Activated CD4-positive, alpha-beta T cell treated with anti-CD3 and anti-CD28 coated beads for 36 hours (primary cell): ENCODE results near the gene ILDR2. TPM values are rescaled to one million over a fixed set of nuclear protein-coding genes. Genes with fewer than 3 reads are reported as not detected.
A peak's percentile ranks its signal among the peaks of the same experiment; 100 is the strongest.

ENCODE experiments used
- ATAC-seq: fragments of 200-7000 bp; cut with Tn5 transposase; one replicate; pipeline ENCODE4 v1.10.0; 2021; ENCODE audit warnings: mild to moderate bottlenecking, moderate library complexity
- CTCF ChIA-PET: fragments of 350-600 bp; sonication (Branson Sonifier 250); formaldehyde crosslinking; loops from one replicate; lab custom pipeline; 2021; ENCODE audit warnings: antibody characterized with exemption; lab: Charles Lee
- POLR2A ChIA-PET: fragments of 350-600 bp; sonication (Branson Sonifier 250); formaldehyde crosslinking; loops from one replicate; lab custom pipeline; 2021; ENCODE audit warnings: antibody characterized with exemption, inconsistent platforms; lab: Charles Lee
- DNase-seq: peaks from one replicate; pipeline ENCODE4 v3.0.0-alpha.2; 2020
- H3K27ac Mint-ChIP-seq: one replicate; pipeline ENCODE4 v1.8.0; 2021; ENCODE audit warnings: mixed read lengths
- H3K27me3 Mint-ChIP-seq: one replicate; pipeline ENCODE4 v1.8.0; 2021; ENCODE audit warnings: mixed read lengths
- H3K36me3 Mint-ChIP-seq: one replicate; pipeline ENCODE4 v1.8.0; 2021; ENCODE audit warnings: low read depth, mixed read lengths
- H3K4me1 Mint-ChIP-seq: one replicate; pipeline ENCODE4 v1.8.0; 2021; ENCODE audit warnings: mixed read lengths
- H3K4me3 Mint-ChIP-seq: one replicate; pipeline ENCODE4 v1.8.0; 2021; ENCODE audit warnings: mild to moderate bottlenecking, moderate library complexity, mixed read lengths
- H3K9me3 Mint-ChIP-seq: one replicate; pipeline ENCODE4 v1.8.0; 2021; ENCODE audit warnings: low read depth, mixed read lengths
- intact Hi-C, 2 experiments: fragments of 100-400 bp; cut with DNase I in 1 of 2; cut with micrococcal nuclease in 1 of 2; formaldehyde crosslinking; loops; one replicate each; pipeline versions ENCODE4 v1.14.2 to v1.15.1; 2022 to 2024; cut with DNase I, micrococcal nuclease
- total RNA-seq, 2 experiments: library from RNA; stranded (reverse); gene quantifications; one replicate each; pipeline ENCODE4 v1.2.3, GENCODE V29; 2021

Gene ILDR2, protein sequence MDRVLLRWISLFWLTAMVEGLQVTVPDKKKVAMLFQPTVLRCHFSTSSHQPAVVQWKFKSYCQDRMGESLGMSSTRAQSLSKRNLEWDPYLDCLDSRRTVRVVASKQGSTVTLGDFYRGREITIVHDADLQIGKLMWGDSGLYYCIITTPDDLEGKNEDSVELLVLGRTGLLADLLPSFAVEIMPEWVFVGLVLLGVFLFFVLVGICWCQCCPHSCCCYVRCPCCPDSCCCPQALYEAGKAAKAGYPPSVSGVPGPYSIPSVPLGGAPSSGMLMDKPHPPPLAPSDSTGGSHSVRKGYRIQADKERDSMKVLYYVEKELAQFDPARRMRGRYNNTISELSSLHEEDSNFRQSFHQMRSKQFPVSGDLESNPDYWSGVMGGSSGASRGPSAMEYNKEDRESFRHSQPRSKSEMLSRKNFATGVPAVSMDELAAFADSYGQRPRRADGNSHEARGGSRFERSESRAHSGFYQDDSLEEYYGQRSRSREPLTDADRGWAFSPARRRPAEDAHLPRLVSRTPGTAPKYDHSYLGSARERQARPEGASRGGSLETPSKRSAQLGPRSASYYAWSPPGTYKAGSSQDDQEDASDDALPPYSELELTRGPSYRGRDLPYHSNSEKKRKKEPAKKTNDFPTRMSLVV
- total RNA-seq, result 10 to 100 TPM in 1 of 2 experiments, 1 to 10 TPM in 1; 9.1 to 14.6 TPM

DNA sequence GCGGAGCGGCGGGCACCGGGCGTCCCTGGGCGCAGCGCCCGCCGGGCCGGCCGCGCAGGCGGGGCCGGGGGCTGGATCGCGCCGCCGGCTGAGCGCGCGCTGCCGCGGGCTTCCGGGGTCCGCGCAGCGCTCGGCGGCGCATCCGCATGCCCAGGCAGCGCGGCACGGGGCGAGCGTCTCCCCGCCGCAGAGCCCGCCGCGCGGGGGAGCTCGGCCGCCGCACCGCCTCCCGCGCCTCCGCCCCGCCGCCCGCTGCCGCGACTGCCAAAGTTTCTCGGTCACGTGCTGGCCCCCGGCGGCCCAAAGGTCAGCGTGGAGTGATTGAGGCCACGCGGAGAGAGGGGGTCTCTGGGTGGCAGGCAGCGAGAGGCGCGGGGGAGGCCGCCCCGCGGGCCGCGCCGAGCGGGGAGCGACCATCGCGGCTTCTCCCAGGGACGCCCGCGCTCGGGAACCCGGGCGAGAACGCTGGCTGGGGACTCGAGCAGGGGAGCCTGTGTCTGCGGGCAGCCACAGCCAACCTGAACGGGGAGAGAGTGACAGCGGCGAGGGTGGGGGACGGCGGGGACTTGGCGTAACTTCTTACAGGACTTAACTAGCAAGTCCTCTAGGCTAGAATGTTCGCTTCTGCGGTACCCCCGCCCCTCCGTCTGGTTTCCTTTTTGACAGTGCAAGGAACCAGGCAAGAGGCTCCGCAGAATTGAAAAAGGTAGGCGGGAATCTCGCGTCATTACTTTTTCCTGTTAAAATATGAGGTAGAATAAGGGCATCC is at the start of gene ILDR2:
Gene ILDR2, minus strand, starts transcription at position 180 of the 769 bp plus-strand sequence. CDS start 272 bp downstream, outside the sequence.
- peak within 1 kb of the TSS; percentile 93 for H3K4me3 Mint-ChIP-seq
- H3K27ac Mint-ChIP-seq, result peak within 1 kb of the TSS; percentile 99
- H3K4me1 Mint-ChIP-seq, result peaks cover 51% of the 10 kb centered on the region
- CTCF ChIA-PET, result interaction anchor here (0.6 to 2.1 kb wide), 3 partner anchors 66 to 767 kb away, joined by 4 to 8 read pairs (median 8); no protein-coding TSS in a partner anchor
- peak; percentile 60 for ATAC-seq
- peaks cover 21% of the 10 kb centered on the region for H3K27me3 Mint-ChIP-seq
- intact Hi-C loops, result loop anchor here (1.0 to 10.0 kb wide), 12 partner anchors 65 to 491 kb away; partner anchors contain the start of genes POU2F1 (in 2 of the 2), POGK (in 1 of the 2) and TADA1 (in 1 of the 2)
- POLR2A ChIA-PET, result no interaction called here
- H3K9me3 Mint-ChIP-seq, result no peaks in the 10 kb centered on the region
- H3K36me3 Mint-ChIP-seq, result no peaks in the 10 kb centered on the region
- peak; percentile 87 for DNase-seq

DNA sequence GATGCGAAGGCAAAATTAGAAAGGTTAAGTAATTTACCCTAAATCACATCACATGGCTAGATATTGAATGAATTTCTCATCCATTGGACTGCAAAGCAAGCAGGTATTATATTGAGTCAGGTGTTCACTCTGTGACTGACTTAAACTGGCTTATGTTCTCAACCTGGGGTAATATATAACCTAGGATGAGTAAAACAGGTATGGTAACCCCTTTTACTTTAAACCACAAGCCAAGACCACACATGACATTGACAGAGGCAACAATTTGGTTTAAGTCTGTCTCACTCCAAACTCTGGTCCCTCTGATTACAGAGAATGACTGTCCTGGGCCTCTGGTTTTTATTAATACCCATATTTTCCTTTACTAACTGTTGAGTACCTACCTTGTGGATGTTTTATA is 47.0 kb upstream of the ILDR2 start:
- ChIA-PET CTCF (no interaction called here), POLR2A (interaction anchor here (0.6 kb wide), 1 partner anchor 41 kb away, joined by 4 read pairs; no protein-coding TSS in a partner anchor)
- intact Hi-C loops, result no loop called here
- ATAC-seq, result no peak
- Mint-ChIP-seq H3K9me3 (no peaks in the 10 kb centered on the region), H3K36me3 (no peaks in the 10 kb centered on the region), H3K4me1 (no peaks in the 10 kb centered on the region), H3K4me3 (no peak overlapping the region), H3K27ac (no peak overlapping the region), H3K27me3 (peaks cover 17% of the 10 kb centered on the region)
- DNase-seq, result no peak

DNA sequence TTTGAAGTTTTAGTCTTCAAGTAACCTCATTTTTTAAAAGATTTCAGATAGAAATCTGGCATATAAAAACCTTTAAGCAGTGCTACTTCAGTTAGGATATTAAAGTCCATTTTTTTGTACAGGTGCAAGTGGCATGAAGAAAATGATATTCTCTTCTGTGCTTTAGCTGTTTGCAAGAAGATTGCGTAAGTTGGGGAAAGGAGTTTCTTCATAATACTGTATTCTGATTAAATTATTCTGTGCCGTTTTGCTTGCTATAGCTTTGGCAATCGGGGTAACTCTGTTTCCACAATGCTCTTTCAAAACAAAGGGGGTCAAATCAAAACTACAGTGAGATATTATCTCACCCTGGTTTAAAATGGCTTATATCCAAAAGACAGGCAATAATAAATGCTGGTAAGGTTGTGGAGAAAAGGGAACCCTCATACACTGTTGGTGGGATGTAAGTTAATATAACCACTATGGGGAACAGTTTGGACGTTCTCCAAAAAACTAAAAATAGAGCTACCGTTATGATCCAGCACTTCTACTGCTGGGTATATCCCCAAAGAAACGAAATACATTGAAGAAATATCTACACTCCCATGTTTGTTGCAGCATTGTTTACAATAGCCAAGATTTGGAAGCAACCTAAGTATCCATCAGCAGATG is 40.9 kb upstream of the ILDR2 start:
- ATAC-seq, result no peak
- intact Hi-C loops, result no loop called here
- DNase-seq, result no peak
- Mint-ChIP-seq H3K9me3 (no peaks in the 10 kb centered on the region), H3K27me3 (peaks cover 17% of the 10 kb centered on the region), H3K4me1 (no peaks in the 10 kb centered on the region), H3K27ac (no peak overlapping the region), H3K4me3 (no peak overlapping the region), H3K36me3 (no peaks in the 10 kb centered on the region)
- ChIA-PET POLR2A (no interaction called here), CTCF (no interaction called here)

DNA sequence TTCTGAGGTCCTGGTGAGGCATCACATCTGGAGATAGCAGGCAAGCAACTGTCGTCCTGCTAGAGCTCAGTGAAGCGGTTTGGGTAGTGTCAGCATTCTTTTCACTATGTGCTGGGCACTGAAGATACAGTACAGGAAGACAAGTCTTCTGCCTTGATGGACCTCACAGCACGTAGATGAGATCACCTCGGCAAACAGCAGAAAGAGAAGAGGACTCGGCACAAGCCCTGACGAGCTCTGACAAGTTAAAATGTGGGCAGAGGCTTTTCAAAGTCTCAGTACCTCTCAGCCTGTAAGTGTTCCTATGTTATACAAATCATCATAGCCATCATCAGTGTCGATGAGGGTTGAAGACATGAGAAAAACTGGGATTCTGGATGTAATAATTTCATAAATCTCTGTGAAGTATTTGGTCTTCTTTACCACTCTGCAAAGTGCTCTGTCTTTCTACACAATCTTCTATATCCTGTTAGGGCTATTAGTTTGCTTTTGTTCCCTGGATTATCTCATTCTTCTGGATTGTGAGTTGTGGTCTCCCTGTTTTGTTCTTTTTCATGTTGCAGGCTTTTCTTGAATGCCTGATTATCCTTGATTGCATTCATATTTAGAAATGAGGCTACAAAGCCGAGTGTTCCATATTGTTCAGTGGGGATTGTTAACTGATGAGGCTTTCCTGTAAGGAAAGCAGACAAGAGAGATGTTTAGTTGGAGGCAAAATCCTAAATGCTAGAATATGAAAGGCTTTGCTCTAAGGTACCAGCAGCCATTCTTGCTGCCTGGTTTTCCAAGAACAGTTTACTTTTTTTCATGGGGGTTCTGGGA is 38.0 kb upstream of the ILDR2 start:
- ChIA-PET CTCF (interaction anchor here (0.7 kb wide), 1 partner anchor 106 kb away, joined by 3 read pairs; no protein-coding TSS in a partner anchor), POLR2A (no interaction called here)
- intact Hi-C loops, result no loop called here

DNA sequence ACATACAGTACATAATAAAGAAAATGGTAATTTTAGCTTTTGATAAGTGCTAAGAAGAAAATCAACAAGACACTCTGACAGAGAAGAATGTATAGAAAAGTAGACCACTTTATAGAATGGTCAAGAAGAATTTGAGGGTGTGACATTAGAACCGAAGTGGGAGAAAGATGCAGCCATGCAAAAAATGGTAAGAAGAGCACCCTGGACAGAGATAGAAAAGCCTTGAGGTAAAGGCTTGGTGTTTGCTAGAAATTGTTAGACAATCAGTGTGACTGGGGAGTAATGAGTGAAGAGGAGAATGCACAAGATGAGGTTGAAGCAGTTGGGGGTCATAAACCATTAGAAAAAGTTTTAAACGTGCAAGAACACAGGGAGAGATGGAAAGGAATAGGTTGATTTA is 37.2 kb upstream of the ILDR2 start:
- ChIA-PET CTCF (interaction anchor here (0.7 to 1.9 kb wide), 3 partner anchors 47 to 107 kb away, joined by 3 to 7 read pairs (median 4); no protein-coding TSS in a partner anchor), POLR2A (no interaction called here)
- H3K4me3 Mint-ChIP-seq, result no peak overlapping the region
- DNase-seq (no peak), ATAC-seq (no peak)
- no peaks in the 10 kb centered on the region for H3K36me3 Mint-ChIP-seq
- peaks cover 22% of the 10 kb centered on the region for H3K27me3 Mint-ChIP-seq
- no peaks in the 10 kb centered on the region for H3K9me3 Mint-ChIP-seq
- no peak overlapping the region for H3K27ac Mint-ChIP-seq
- H3K4me1 Mint-ChIP-seq, result no peaks in the 10 kb centered on the region
- intact Hi-C loops, result no loop called here

More for the DNA sequence above, 38.0 kb upstream of the ILDR2 start:
- DNase-seq (no peak), ATAC-seq (no peak)
- no peaks in the 10 kb centered on the region for H3K36me3 Mint-ChIP-seq
- H3K27ac Mint-ChIP-seq, result no peak overlapping the region
- no peak overlapping the region for H3K4me3 Mint-ChIP-seq
- H3K9me3 Mint-ChIP-seq, result no peaks in the 10 kb centered on the region
- no peaks in the 10 kb centered on the region for H3K4me1 Mint-ChIP-seq
- H3K27me3 Mint-ChIP-seq, result peaks cover 22% of the 10 kb centered on the region

DNA sequence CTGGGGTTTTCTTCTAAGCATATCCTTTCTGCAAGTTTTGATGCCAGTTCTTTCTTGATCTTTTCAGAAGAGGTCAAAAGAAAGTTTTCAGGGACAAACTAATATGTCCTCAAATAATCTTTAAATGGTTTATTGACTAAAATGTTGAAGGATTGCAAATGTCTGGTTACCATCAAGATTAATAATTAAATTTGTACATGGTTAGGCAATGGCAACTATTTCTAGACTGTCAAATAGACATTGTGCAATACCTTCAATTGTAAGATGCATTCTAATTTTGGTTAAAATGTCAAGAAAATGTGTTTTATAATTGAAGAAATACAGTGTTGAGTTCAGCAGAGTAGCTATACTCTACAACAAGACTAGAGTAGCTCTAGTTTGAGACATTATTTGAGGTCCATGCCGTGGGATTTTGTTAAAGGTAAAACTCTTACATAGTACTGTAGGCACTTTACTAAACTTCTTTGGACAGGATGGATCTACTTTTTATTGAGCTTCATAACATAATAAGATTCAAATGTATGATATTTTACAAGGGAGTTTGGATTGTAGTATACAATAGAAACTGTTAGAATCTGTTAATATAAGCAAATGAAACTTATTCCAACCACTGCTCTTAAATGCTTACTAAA is 36.3 kb upstream of the ILDR2 start:
- no peaks in the 10 kb centered on the region for H3K9me3 Mint-ChIP-seq
- POLR2A ChIA-PET, result no interaction called here
- H3K27me3 Mint-ChIP-seq, result peaks cover 21% of the 10 kb centered on the region
- DNase-seq (no peak), ATAC-seq (no peak)
- no peak overlapping the region for H3K27ac Mint-ChIP-seq
- H3K4me3 Mint-ChIP-seq, result no peak overlapping the region
- intact Hi-C loops, result no loop called here
- CTCF ChIA-PET, result interaction anchor here (1.0 to 1.9 kb wide), 3 partner anchors 47 to 101 kb away, joined by 3 to 7 read pairs (median 4); no protein-coding TSS in a partner anchor
- H3K4me1 Mint-ChIP-seq, result no peaks in the 10 kb centered on the region
- no peaks in the 10 kb centered on the region for H3K36me3 Mint-ChIP-seq

DNA sequence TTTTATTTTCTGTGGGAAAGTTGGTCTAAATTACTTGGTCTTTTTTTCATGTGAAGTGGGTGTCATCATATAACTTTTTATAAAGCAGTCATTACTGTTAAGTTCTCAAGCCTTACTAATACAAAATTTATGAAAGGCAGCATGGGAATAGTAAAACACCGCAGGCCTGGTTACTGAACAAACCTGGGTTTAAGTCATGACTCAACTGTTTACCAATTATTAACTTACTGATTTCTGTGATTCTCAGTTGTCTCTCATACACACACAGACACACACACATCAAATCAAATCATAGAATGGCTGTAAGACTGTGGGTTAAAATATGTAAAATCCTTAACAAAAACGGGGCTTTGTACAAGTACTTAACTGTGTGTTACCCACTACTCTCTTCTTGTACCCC is 28.4 kb upstream of the ILDR2 start:
- CTCF ChIA-PET, result no interaction called here
- H3K4me1 Mint-ChIP-seq, result peaks cover 8% of the 10 kb centered on the region
- ATAC-seq (no peak), DNase-seq (no peak)
- H3K9me3 Mint-ChIP-seq, result peaks cover 11% of the 10 kb centered on the region
- peaks cover 2% of the 10 kb centered on the region for H3K36me3 Mint-ChIP-seq
- H3K27me3 Mint-ChIP-seq, result no peaks in the 10 kb centered on the region
- intact Hi-C loops, result no loop called here
- POLR2A ChIA-PET, result no interaction called here
- no peak overlapping the region for H3K27ac Mint-ChIP-seq
- H3K4me3 Mint-ChIP-seq, result no peak overlapping the region

DNA sequence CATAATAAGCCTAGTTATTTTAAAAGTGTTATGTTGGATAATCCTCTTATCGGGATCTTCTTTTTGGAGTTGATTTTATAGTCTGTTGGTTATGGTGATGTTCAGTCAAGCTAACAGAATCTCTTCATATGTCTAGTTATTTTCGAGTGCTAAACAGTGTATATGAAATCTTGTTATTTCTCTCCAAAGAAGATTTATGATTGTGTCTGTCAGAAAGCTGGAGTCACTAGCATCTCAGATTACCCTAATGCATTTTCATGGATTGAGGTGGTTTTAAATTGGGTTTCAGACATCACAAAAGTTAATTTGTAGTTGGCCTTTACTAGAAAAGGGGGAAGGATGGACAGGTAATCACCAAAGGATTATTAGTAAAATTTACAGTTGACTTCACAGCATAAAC is 27.0 kb upstream of the ILDR2 start:
- H3K36me3 Mint-ChIP-seq, result peaks cover 2% of the 10 kb centered on the region
- H3K27me3 Mint-ChIP-seq, result peaks cover 3% of the 10 kb centered on the region
- no peak for DNase-seq
- ChIA-PET POLR2A (no interaction called here), CTCF (no interaction called here)
- no peak overlapping the region for H3K27ac Mint-ChIP-seq
- no peak for ATAC-seq
- no peak overlapping the region for H3K4me3 Mint-ChIP-seq
- intact Hi-C loops, result no loop called here
- H3K9me3 Mint-ChIP-seq, result peaks cover 11% of the 10 kb centered on the region
- peaks cover 8% of the 10 kb centered on the region for H3K4me1 Mint-ChIP-seq

DNA sequence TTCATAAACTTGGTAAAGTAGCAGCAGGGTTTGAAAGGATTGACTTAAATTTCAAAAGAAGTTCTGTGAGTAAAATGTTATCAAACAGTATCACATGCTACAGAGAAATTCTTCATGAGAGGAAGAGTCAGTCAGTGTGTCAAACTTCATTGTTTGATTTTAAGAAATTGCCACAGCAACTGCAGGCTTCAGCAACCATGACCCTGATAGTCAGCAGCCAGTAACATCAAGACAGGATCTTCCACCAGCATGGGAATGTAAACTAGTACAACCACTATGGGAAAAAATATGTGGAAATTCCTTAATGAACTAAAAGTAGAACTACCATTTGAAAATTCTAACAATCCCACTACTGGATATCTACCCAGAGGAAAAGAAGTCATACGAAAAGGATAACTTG is 25.2 kb upstream of the ILDR2 start:
- H3K9me3 Mint-ChIP-seq, result peaks cover 11% of the 10 kb centered on the region
- intact Hi-C loops, result no loop called here
- no peak overlapping the region for H3K27ac Mint-ChIP-seq
- peaks cover 2% of the 10 kb centered on the region for H3K36me3 Mint-ChIP-seq
- CTCF ChIA-PET, result no interaction called here
- POLR2A ChIA-PET, result no interaction called here
- H3K27me3 Mint-ChIP-seq, result peaks cover 3% of the 10 kb centered on the region
- DNase-seq, result no peak
- peaks cover 8% of the 10 kb centered on the region for H3K4me1 Mint-ChIP-seq
- H3K4me3 Mint-ChIP-seq, result no peak overlapping the region
- ATAC-seq, result no peak

DNA sequence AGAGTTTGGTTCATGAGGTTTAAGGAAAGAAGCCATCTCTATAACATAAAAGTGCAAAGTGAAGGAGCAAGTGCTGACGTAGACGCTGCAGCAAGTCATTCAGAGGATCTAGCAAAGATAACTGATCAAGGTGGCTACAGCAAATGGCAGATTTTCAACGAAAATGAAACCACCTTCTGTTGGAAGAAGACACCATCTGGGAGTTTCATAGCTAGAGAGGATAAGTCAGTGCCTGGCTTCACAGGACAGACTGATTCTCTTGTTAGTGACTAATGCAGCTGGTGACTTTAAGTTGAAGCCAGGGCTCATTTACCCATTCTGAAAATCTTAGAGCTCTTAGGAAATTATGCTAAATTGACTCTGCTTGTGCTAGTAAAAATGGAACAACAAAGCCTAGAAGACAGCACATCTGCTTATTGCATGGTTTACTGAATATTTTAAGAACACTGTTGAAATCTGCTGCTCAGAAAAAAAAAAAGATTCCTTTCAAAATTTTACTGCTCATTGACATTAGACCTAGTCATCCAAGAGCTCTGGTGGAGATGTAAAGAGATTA is 24.2 kb upstream of the ILDR2 start:
- H3K27ac Mint-ChIP-seq, result no peak overlapping the region
- ChIA-PET CTCF (interaction anchor here (0.7 to 1.8 kb wide), 4 partner anchors 9 to 89 kb away, joined by 4 to 5 read pairs (median 4); no protein-coding TSS in a partner anchor), POLR2A (no interaction called here)
- intact Hi-C loops, result no loop called here
- no peak overlapping the region for H3K4me3 Mint-ChIP-seq
- peaks cover 11% of the 10 kb centered on the region for H3K9me3 Mint-ChIP-seq
- H3K36me3 Mint-ChIP-seq, result peaks cover 2% of the 10 kb centered on the region
- DNase-seq (no peak), ATAC-seq (peak; percentile 75)
- peaks cover 8% of the 10 kb centered on the region for H3K4me1 Mint-ChIP-seq
- peaks cover 3% of the 10 kb centered on the region for H3K27me3 Mint-ChIP-seq
